Muscle layer of colon (tissue), 2 donors: ENCODE results near the gene CA9.
A peak's percentile ranks its signal among the peaks of the same experiment; 100 is the strongest.

ENCODE experiments used
- H3K27ac ChIP-seq: one replicate; pipeline ENCODE4 v1.7.0; 2013; ENCODE audit warnings: low read depth, mild to moderate bottlenecking, low read length, moderate library complexity
- H3K27me3 ChIP-seq, 2 donors: one replicate each; pipeline ENCODE4 v1.7.0; 2013; ENCODE audit warnings: low read length in 2 of 2, mild to moderate bottlenecking in 2 of 2; ENCODE audit not compliant: insufficient read depth in 2 of 2, control insufficient read depth in 1 of 2
- H3K36me3 ChIP-seq: one replicate; pipeline ENCODE4 v1.7.0; 2013; ENCODE audit warnings: mild to moderate bottlenecking, low read length; ENCODE audit not compliant: insufficient read depth
- H3K4me1 ChIP-seq: one replicate; pipeline ENCODE4 v1.7.0; 2013; ENCODE audit warnings: mild to moderate bottlenecking, low read length; ENCODE audit not compliant: insufficient read depth
- H3K4me3 ChIP-seq, 2 donors: one replicate each; pipeline ENCODE4 v1.7.0; 2013; ENCODE audit warnings: low read length in 2 of 2, low read depth in 1 of 2, mild to moderate bottlenecking in 1 of 2, moderate library complexity in 1 of 2
- H3K9ac ChIP-seq: one replicate; pipeline ENCODE4 v1.7.0; 2013; ENCODE audit warnings: low read length
- H3K9me3 ChIP-seq: one replicate; pipeline ENCODE4 v1.7.0; 2013; ENCODE audit warnings: mild to moderate bottlenecking, low read length
- donor health status: abdominal sarcoma.
- donor health status: Adenocarcinoma of cecum.

CA9 gene

DNA sequence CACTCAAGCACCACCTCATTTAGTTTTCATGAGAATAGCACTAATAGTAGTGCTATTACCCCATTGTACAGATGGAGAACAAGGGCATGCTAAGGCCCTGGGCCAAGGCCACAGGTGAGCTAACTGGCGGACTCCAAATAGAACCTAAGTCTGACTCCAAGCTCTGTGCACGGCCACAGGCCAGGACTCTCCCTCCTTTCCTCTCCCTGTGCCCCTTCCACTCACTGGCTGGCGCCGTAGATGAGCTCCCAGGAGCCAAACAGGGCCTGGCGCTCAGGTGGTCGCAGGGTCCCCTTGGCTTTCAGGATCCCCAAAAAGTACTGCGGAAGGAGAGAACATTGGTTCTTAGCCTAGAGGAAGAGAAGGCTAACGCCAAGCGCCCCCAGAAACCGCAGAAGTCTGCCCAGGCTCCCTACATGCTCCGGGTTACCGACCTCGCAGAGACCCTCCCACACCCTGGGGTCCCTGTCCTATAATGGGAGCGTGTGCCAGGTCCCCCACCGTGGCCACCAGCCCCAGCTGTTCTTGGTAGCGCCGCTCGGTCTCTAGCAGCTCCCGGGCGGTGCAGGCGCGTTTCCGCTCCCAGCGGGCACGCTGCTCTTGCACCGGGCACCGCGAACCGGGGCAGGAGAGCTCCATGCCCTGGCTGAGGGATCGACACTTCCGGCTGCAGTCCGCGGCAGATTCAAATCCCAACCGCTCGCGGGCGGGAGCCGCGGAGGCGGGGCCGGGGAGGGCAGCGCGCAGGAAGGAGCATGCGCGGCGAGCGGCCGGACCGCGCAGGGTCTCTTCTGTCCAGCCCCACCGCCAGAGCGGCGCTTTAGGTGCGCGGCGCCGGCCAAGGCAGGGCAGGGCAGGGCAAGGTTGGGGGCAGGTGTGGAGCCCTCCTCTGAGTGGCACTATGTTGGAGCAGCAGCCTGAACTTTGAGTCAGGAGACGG lies 8.9 kb upstream of the CA9 start, which contains the start of gene ARHGEF39:
ARHGEF39 (minus strand) TSS at position 665 of the 940 bp plus-strand sequence; CDS start at position 639, 26 bp downstream.
- H3K4me1 ChIP-seq = peaks cover 31% of the 10 kb centered on the region
- H3K27ac ChIP-seq = peak within 1 kb of the TSS; percentile 76

DNA sequence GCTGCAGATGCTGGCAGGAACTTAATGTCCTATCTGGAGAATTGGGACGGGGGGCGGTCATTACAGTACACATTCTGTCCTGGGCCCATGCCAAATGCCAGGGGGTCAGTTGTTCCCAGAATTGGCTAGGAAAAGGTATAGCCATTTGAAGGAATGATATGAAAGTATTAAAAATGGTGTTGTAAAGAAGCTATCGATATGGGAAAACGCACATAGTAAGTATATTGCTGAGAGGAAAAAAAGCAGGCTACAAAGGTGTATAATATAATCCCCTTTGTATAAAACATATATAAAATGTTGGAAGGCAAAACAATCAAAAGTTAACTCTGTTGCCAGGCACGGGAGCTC lies 8.3 kb upstream of the CA9 start:
- H3K9ac ChIP-seq = no peak overlapping the region
- peak overlapping the region; percentile 25 to 59 for H3K4me3 ChIP-seq
- peaks cover 10% of the 10 kb centered on the region for H3K36me3 ChIP-seq
- H3K27ac ChIP-seq = peak overlapping the region; percentile 76
- H3K4me1 ChIP-seq = peaks cover 25% of the 10 kb centered on the region
- no peaks in the 10 kb centered on the region for H3K27me3 ChIP-seq
- H3K9me3 ChIP-seq = no peaks in the 10 kb centered on the region

More for the DNA sequence above, 8.9 kb upstream of the CA9 start, which contains the start of gene ARHGEF39:
- Histone ChIP-seq H3K27me3 (no peaks in the 10 kb centered on the region), H3K9me3 (no peaks in the 10 kb centered on the region), H3K9ac (peak within 1 kb of the TSS; percentile 54), H3K4me3 (peak within 1 kb of the TSS; percentile 25 to 59), H3K36me3 (peaks cover 17% of the 10 kb centered on the region)

- H3K9ac ChIP-seq = no peak overlapping the region
- peaks cover 19% of the 10 kb centered on the region for H3K4me1 ChIP-seq
- peaks cover 4% of the 10 kb centered on the region for H3K36me3 ChIP-seq
- H3K27ac ChIP-seq = no peak overlapping the region
- no peak overlapping the region for H3K4me3 ChIP-seq
- H3K27me3 ChIP-seq = no peaks in the 10 kb centered on the region
- H3K9me3 ChIP-seq = no peaks in the 10 kb centered on the region
Observed at GRCh38 chr9:35666045-35666444, 7.7 kb upstream of the CA9 start.

DNA sequence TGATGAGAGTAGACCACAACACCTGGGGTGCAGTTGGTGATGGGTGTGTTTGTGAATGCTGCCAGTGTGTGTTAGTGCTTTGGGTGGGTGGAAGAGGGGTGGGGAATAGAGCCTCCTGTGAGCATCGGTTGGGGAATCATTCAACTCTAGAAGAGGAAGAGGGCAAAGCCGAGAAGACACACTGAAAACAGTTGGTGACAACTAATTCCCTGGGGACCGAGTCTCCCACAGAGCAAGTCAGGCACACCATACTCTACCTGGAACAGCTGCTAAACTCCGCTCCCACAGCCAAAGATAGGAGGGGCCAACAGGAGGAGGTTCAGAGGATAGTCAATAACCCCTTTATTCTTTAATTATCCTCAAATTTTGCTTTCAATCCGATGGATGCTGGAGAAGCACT lies 7.2 kb upstream of the CA9 start:
- peaks cover 19% of the 10 kb centered on the region for H3K4me1 ChIP-seq
- H3K4me3 ChIP-seq = no peak overlapping the region
- H3K9ac ChIP-seq = no peak overlapping the region
- no peaks in the 10 kb centered on the region for H3K27me3 ChIP-seq
- no peaks in the 10 kb centered on the region for H3K9me3 ChIP-seq
- no peak overlapping the region for H3K27ac ChIP-seq
- H3K36me3 ChIP-seq = no peaks in the 10 kb centered on the region

- Histone ChIP-seq H3K9me3 (no peaks in the 10 kb centered on the region), H3K27me3 (no peaks in the 10 kb centered on the region), H3K4me3 (no peak overlapping the region), H3K9ac (no peak overlapping the region), H3K4me1 (peaks cover 9% of the 10 kb centered on the region), H3K36me3 (no peaks in the 10 kb centered on the region), H3K27ac (no peak overlapping the region)
Observed at GRCh38 chr9:35667939-35668338, 5.8 kb upstream of the CA9 start.

GRCh38 chr9:35669331-35670145 lies 4.2 kb upstream of the CA9 start:
- Histone ChIP-seq H3K4me3 (no peak overlapping the region), H3K9ac (no peak overlapping the region), H3K9me3 (no peaks in the 10 kb centered on the region), H3K27me3 (no peaks in the 10 kb centered on the region), H3K4me1 (peaks cover 20% of the 10 kb centered on the region), H3K27ac (no peak overlapping the region), H3K36me3 (no peaks in the 10 kb centered on the region)

- H3K4me1 ChIP-seq = peaks cover 24% of the 10 kb centered on the region
- H3K4me3 ChIP-seq = no peak overlapping the region
- H3K9me3 ChIP-seq = no peaks in the 10 kb centered on the region
- H3K27ac ChIP-seq = no peak overlapping the region
- no peak overlapping the region for H3K9ac ChIP-seq
- H3K27me3 ChIP-seq = no peaks in the 10 kb centered on the region
- H3K36me3 ChIP-seq = no peaks in the 10 kb centered on the region
Observed at GRCh38 chr9:35674025-35674361, 265 bp downstream of the CA9 start.

GRCh38 chr9:35675204-35675603 lies 1.5 kb downstream of the CA9 start:
- H3K9me3 ChIP-seq = no peaks in the 10 kb centered on the region
- peaks cover 26% of the 10 kb centered on the region for H3K4me1 ChIP-seq
- no peaks in the 10 kb centered on the region for H3K27me3 ChIP-seq
- H3K27ac ChIP-seq = no peak overlapping the region
- peak overlapping the region in 1 of 2 donors; percentile 53 for H3K4me3 ChIP-seq
- H3K36me3 ChIP-seq = no peaks in the 10 kb centered on the region
- no peak overlapping the region for H3K9ac ChIP-seq

GRCh38 chr9:35675732-35676392 lies 2.1 kb downstream of the CA9 start:
- Histone ChIP-seq H3K4me1 (peaks cover 33% of the 10 kb centered on the region), H3K36me3 (no peaks in the 10 kb centered on the region), H3K27ac (no peak overlapping the region), H3K27me3 (no peaks in the 10 kb centered on the region), H3K9ac (no peak overlapping the region), H3K4me3 (peak overlapping the region; percentile 28 to 53), H3K9me3 (no peaks in the 10 kb centered on the region)

DNA sequence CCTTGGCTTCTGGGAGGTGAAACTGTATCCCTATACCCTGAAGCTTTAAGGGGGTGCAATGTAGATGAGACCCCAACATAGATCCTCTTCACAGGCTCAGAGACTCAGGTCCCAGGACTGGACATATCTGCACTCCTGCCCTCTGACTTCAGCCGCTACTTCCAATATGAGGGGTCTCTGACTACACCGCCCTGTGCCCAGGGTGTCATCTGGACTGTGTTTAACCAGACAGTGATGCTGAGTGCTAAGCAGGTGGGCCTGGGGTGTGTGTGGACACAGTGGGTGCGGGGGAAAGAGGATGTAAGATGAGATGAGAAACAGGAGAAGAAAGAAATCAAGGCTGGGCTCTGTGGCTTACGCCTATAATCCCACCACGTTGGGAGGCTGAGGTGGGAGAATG lies 5.4 kb downstream of the CA9 start:
- Histone ChIP-seq H3K36me3 (peaks cover 26% of the 10 kb centered on the region), H3K9ac (no peak overlapping the region), H3K4me1 (peaks cover 43% of the 10 kb centered on the region), H3K9me3 (no peaks in the 10 kb centered on the region), H3K27me3 (no peaks in the 10 kb centered on the region), H3K27ac (no peak overlapping the region), H3K4me3 (no peak overlapping the region)

- no peak overlapping the region for H3K27ac ChIP-seq
- no peaks in the 10 kb centered on the region for H3K9me3 ChIP-seq
- no peak overlapping the region for H3K9ac ChIP-seq
- H3K4me3 ChIP-seq = no peak overlapping the region
- peaks cover 34% of the 10 kb centered on the region for H3K36me3 ChIP-seq
- H3K4me1 ChIP-seq = peaks cover 47% of the 10 kb centered on the region
- no peaks in the 10 kb centered on the region for H3K27me3 ChIP-seq
Observed at GRCh38 chr9:35679766-35680330, 6.1 kb downstream of the CA9 start.
